ENCODE data around the gene GLTPD2.

GLTPD2 gene

GRCh38 chr17:4771519-4772234, 17.1 kb upstream of the GLTPD2 start, which contains the start of gene TM4SF5:
Gene TM4SF5 (plus strand): TSS chr17:4771886. CDS start chr17:4771923, 37 bp downstream.
- no peak for ATAC-seq

GRCh38 chr17:4772235-4772613, 16.5 kb upstream of the GLTPD2 start:
- ATAC-seq (no peak), DNase-seq (no peak)

More at GRCh38 chr17:4771519-4772234, 17.1 kb upstream of the GLTPD2 start, which contains the start of gene TM4SF5:
- DNase-seq = no peak

- DNase-seq = no peak
- ATAC-seq = no peak
Observed at GRCh38 chr17:4777969-4778760, 10.6 kb upstream of the GLTPD2 start.

- no peak for DNase-seq
- ATAC-seq = no peak
Observed at GRCh38 chr17:4780325-4780955, 8.3 kb upstream of the GLTPD2 start.

GRCh38 chr17:4782652-4783051, 6.1 kb upstream of the GLTPD2 start:
- ATAC-seq = peak; percentile 41
- peak; percentile 20 for DNase-seq

- ATAC-seq (no peak), DNase-seq (no peak)
Observed at GRCh38 chr17:4785311-4786105, 3.3 kb upstream of the GLTPD2 start.

- ATAC-seq (no peak), DNase-seq (no peak)
Observed at GRCh38 chr17:4786106-4786511, 2.7 kb upstream of the GLTPD2 start, which contains the start of gene VMO1. Gene VMO1 (minus strand): TSS chr17:4786364. CDS start chr17:4786352, 12 bp downstream.

GRCh38 chr17:4786516-4786915, 2.2 kb upstream of the GLTPD2 start:
- DNase-seq (no peak), ATAC-seq (no peak)

- no peak for DNase-seq
- no peak for ATAC-seq
Observed at GRCh38 chr17:4788159-4788806, 481 bp upstream of the GLTPD2 start.

GRCh38 chr17:4789701-4789950, 862 bp downstream of the GLTPD2 start:
- ATAC-seq = no peak
- DNase-seq = no peak

GRCh38 chr17:4789951-4790704, 1.4 kb downstream of the GLTPD2 start:
- DNase-seq (peak; percentile 87), ATAC-seq (peak; percentile 93)

GRCh38 chr17:4790705-4791088, 1.9 kb downstream of the GLTPD2 start:
- ATAC-seq = no peak
- no peak for DNase-seq

GRCh38 chr17:4795168-4795567, 6.4 kb downstream of the GLTPD2 start:
- no peak for DNase-seq
- ATAC-seq = no peak

- ATAC-seq = no peak
Observed at GRCh38 chr17:4796552-4796920, 7.8 kb downstream of the GLTPD2 start.

GRCh38 chr17:4800462-4801196, 11.9 kb downstream of the GLTPD2 start:
- ATAC-seq = no peak
- DNase-seq = no peak

More at GRCh38 chr17:4796552-4796920, 7.8 kb downstream of the GLTPD2 start:
- DNase-seq = peak; percentile 63

- ATAC-seq (no peak), DNase-seq (no peak)
Observed at GRCh38 chr17:4802228-4802627, 13.5 kb downstream of the GLTPD2 start, which contains the start of gene C17orf114. Gene C17orf114 (minus strand): TSS chr17:4802328.

- no peak for ATAC-seq
- no peak for DNase-seq
Observed at GRCh38 chr17:4806456-4806776, 17.7 kb downstream of the GLTPD2 start.

- ATAC-seq = peak; percentile 99
- DNase-seq = peak; percentile 90
Observed at GRCh38 chr17:4806777-4807604, 18.2 kb downstream of the GLTPD2 start, which contains the start of gene PLD2. Gene PLD2 (plus strand): TSS chr17:4807152. CDS start chr17:4807773, 621 bp downstream.
